ENCODE results near the gene CTXN1. TPM values are rescaled to one million over a fixed set of nuclear protein-coding genes. Genes with fewer than 3 reads are reported as not detected.

Gene CTXN1
- total and polyA plus RNA-seq, 8 donors: 4.2 to 13.3 (median 8.6) TPM

DNA sequence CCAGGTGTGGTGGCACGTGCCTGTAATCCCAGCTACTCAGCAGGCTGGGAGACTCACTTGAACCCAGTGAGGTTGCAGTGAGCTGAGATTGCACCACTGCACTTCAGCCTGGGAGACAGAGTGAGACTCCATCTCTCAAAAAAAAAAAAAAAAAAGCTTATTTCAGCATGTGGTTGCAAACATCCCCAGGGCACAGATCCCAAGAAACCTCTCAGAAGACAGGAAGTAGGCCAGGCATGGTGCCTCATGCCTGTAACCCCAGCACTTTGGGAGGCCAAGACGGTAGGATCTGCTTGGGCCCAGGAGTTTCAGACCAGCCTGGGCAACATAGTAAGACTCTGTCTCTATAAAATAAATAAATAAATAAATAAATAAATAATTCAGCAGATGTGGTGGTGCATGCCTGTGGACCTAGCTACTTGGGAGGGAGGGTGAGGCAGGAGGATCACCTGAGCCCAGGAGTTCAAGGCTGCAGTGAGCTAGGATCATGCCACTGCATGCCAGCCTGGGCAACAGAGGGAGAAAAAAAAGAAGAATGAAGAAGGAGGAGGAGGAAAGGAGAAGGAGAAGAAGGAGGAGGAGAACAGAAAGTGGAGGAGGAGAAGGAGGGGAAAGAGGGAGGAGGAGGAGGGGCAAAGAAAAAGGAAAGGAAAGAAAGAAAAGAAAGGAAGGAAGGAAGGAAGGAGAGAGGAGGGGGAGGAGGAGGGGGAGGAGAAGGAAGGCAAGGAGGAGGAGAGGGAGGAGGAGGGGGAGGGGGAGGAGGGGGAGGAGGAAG, 42.0 kb downstream of the CTXN1 start:
- ATAC-seq: no peak
- H3K27me3 ChIP-seq: peaks cover 0 to 29% of the 10 kb centered on the region in 2 donors
- H3K4me3 ChIP-seq: no peak overlapping the region
- TF ChIP-seq, protein P1, sequence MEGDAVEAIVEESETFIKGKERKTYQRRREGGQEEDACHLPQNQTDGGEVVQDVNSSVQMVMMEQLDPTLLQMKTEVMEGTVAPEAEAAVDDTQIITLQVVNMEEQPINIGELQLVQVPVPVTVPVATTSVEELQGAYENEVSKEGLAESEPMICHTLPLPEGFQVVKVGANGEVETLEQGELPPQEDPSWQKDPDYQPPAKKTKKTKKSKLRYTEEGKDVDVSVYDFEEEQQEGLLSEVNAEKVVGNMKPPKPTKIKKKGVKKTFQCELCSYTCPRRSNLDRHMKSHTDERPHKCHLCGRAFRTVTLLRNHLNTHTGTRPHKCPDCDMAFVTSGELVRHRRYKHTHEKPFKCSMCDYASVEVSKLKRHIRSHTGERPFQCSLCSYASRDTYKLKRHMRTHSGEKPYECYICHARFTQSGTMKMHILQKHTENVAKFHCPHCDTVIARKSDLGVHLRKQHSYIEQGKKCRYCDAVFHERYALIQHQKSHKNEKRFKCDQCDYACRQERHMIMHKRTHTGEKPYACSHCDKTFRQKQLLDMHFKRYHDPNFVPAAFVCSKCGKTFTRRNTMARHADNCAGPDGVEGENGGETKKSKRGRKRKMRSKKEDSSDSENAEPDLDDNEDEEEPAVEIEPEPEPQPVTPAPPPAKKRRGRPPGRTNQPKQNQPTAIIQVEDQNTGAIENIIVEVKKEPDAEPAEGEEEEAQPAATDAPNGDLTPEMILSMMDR (IDR thresholded peaks at IDR 0.05): no peak
- no peak for DNase-seq
- no peak overlapping the region for H3K27ac ChIP-seq
- H3K36me3 ChIP-seq: no peaks in the 10 kb centered on the region
- H3K4me1 ChIP-seq: peaks cover 0 to 9% of the 10 kb centered on the region in 2 donors
- H3K9me3 ChIP-seq: no peaks in the 10 kb centered on the region
- intact Hi-C loops (cut with DNase I): no loop called here

DNA sequence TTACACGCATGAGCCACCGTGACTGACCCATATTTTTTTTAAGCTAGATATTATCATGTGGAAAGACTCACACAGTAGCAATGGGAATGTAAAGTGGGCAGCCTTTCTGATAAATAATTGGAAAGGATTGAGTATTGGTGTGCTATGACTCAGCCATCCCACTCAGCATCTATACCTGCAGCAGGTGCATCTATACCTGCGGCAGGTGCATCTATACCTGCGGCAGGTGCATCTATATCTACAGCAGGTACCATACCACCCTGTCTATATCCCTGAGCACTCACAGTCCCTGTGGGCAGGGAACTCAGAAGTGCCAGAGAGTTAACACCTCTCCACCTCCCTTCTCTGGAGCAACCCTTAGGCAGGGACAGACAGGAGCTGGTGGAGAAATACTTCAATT, 42.8 kb downstream of the CTXN1 start:
- Histone ChIP-seq H3K9me3 (no peaks in the 10 kb centered on the region), H3K36me3 (no peaks in the 10 kb centered on the region), H3K27ac (no peak overlapping the region), H3K4me1 (peaks cover 0 to 1% of the 10 kb centered on the region in 2 donors), H3K4me3 (no peak overlapping the region), H3K27me3 (peaks cover 0 to 20% of the 10 kb centered on the region in 2 donors)
- intact Hi-C loops (cut with DNase I): no loop called here
- DNase-seq (no peak), ATAC-seq (no peak)
- TF ChIP-seq, protein P1 (IDR thresholded peaks at IDR 0.05): no peak

DNA sequence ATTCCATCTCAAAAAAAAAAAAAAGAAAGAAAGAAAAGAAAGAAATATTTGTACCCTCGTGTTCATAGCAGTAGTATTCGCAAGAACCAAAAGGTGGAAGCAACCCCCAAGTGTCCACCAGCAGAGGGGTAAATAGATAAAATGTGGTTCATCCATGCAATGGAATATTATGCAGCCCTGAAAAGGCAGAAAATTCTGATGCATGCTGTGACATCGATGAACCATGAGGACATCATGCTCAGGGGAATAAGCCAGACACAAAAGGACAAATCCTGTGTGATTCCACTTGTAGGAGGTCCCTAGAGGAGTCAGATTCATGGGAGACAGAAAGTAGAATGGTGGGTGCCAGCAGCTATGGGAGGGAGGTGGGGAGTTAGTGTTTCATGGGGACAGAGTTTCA, 44.0 kb downstream of the CTXN1 start:
- Histone ChIP-seq H3K36me3 (no peaks in the 10 kb centered on the region), H3K4me3 (no peak overlapping the region), H3K4me1 (no peaks in the 10 kb centered on the region), H3K9me3 (no peaks in the 10 kb centered on the region), H3K27ac (no peak overlapping the region), H3K27me3 (peaks cover 0 to 11% of the 10 kb centered on the region in 2 donors)
- TF ChIP-seq, protein P1 (IDR thresholded peaks at IDR 0.05): no peak
- intact Hi-C loops (cut with DNase I): no loop called here
- no peak for DNase-seq
- ATAC-seq: no peak

DNA sequence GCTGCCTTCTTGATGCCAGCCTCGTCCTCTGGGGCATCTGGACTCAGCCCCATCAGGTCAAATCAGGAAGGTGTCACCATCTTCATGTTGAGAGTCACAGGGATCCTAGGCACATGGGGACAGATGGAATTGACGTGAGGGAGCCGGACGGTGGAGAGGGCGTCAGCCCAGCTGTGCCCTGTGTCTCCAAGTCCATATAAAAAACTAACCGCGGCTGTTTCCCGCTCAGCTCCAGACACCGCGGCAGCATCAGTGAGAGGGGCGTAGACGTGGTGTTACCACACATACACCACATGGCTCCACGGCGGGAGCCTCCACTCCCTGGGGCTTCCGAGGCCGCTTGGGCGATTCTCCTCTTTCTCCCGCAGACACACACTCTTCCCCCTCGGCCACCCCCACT, 46.1 kb downstream of the CTXN1 start:
- ATAC-seq (no peak), DNase-seq (no peak)
- intact Hi-C loops (cut with DNase I): no loop called here
- no peak overlapping the region for H3K4me3 ChIP-seq
- H3K27ac ChIP-seq: no peak overlapping the region
- TF ChIP-seq, protein P1 (IDR thresholded peaks at IDR 0.05): no peak
- H3K9me3 ChIP-seq: no peaks in the 10 kb centered on the region
- H3K27me3 ChIP-seq: peaks cover 7 to 21% of the 10 kb centered on the region in 2 donors
- no peaks in the 10 kb centered on the region for H3K36me3 ChIP-seq
- H3K4me1 ChIP-seq: no peaks in the 10 kb centered on the region

DNA sequence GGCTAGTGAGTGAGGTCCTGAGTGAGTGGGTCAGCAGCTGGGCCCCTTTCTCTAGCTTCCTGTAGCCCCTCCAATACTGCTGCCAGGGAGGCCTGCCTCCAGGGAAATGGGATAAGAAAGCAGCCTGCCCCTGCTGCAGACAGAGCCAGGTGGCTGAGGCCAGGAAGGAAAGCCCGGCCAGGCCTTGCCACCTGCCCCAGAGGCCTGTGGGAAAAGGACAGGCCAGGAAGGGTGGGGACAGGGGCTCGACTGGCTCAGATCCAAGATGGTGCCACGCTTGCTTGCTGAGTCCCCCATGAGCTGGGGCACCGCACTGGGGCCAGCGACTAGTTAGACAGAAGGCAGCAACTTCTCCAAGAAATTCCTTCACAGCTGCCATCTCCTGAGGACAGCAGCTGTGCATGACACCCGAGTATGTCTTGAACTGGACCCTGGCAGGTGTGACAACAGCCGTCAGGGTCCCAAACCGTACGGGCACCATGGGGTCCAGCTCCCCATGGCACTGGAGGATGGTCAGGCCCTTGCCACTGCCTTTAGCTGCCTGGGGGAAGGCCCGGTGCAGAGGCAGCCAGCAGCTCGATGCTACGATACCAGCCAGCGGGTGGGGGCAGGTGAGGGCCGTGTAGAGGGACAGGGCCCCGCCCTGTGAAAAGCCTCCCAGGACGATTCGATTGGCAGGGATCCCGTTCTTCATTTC, 46.7 kb downstream of the CTXN1 start:
- no peak overlapping the region for H3K27ac ChIP-seq
- TF ChIP-seq, protein P1 (IDR thresholded peaks at IDR 0.05): no peak
- peaks cover 0 to 4% of the 10 kb centered on the region in 2 donors for H3K4me1 ChIP-seq
- ATAC-seq (no peak), DNase-seq (no peak)
- peaks cover 7 to 27% of the 10 kb centered on the region in 2 donors for H3K27me3 ChIP-seq
- no peaks in the 10 kb centered on the region for H3K9me3 ChIP-seq
- no peaks in the 10 kb centered on the region for H3K36me3 ChIP-seq
- H3K4me3 ChIP-seq: no peak overlapping the region
- intact Hi-C loops (cut with DNase I): no loop called here

Measured in left lung (tissue), 10 donors.